Fibroblast of skin of left biceps (primary cell): Measurements from ENCODE around the gene GRAMD4.

Experiments used
- DNase-seq, 2 experiments: peaks; one replicate each; pipeline ENCODE4 v3.0.0-alpha.2; 2013; ENCODE audit warnings: low read depth in 2 of 2

Gene GRAMD4

DNA sequence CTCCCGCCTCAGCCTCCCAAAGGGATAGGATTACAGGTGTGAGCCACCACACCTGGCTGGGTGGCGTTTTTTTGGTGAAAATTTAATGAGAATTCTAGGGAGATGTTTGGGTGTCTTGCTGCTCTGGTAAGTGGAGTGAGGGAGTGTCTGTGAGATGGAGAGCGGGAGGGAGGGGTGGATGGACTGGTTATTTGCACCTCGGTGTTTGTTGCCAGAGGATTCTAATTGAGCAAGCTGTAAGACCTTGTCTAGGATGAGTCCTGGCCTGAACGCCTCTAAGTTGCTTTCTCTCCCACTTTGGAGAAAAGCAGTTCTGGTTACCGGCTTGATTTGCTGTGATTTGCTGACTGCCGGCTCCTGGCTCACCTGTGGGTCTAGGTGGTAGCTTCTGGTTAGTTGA is 22.0 kb upstream of the GRAMD4 start:
- DNase-seq = no peak

DNA sequence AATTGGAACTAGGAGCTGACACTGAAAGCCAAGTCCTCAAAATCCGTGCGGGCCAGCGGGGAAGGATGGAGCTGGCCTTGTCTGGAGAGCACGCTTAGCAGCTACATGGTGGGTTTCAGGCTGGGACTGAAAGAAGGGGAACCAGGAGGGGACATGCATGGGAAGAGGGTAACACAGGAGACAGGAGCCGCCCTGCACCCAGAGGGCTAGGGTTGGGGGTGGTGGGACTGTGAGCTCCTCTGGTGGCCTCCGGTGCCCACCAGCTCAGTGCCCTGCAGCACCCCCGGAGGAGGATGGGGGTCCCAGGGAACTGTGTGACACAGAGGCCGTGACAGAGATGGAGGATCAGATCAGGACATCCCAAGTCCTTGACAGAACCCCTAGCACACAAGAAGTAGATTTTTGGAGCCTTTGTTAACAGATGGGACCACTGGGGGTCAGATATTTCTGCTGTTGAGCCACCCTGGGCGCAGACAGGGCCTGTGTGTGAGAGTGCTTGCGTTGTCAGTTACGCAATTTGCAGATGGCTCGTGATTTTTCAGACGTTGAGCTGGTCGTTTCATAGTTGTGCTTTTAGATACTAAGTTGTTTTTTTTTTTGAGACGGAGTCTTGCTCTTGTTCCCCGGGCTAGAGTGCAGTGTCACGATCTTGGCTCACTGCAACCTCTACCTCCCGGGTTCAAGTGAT is 21.3 kb upstream of the GRAMD4 start:
- DNase-seq = no peak

DNA sequence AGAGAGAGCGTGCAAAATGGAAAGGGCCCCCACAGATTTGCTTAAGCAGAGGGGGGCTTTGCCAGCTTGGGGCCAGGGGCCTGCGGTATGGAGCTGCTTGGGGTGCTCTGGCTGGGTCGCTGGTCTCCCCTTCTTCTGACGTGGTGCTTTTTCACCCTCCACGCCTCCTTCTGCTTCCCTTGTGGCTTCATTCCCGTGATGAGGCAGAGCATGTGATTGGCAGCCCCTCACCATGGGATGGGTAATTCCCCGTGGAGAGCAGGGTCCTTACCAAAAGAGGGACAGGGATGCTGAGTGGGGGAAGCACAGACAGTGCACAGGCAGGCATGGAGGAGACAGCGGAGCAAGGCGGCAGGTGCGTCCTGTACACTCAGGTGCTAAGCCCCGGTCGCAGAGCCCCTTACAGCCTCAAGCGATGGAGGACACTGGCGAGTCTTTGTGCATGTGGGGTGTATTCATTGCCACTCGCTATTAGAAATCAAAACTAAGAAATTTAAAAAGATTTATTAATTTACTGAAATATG is 19.9 kb upstream of the GRAMD4 start:
- DNase-seq = no peak

DNA sequence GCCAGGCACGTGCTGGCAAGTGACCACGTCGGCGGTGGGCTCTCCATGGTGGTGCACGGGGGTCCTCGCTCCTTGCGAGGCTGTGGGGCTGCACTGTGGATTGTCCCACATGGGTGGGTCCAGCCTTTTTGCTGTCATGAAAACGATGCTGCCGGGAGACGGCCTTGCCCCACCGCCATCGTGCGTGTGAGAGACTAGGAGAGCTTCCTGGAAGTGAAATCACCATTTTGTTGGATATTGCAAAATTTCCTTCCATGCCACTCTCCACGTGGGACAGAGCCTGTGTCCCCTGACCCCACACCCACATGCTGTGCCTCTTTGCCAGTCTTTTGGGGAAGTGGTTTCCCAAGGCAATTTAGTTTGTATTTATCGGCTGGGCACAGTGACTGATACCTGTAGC is 18.2 kb upstream of the GRAMD4 start:
- DNase-seq = no peak

DNA sequence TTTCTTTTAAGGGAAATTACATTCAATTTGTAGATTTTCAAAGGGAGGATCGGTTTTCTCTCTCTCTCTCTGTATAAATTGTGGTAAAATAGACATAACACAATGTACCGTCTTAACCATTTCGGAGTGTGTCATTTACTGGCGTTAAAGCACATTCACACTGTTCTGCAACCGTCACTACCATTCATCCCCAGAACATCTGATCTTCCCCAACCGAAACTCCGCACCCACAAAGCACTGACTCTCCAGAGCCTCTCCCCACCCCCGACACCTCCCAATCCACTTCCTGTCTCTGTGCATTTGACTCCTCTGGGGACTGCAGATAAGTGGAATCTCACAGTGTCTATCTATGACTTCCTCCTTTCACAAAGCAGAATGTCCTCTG is 15.9 kb upstream of the GRAMD4 start:
- DNase-seq = no peak

- no peak for DNase-seq
Measured at GRCh38 chr22:46605117-46605516, 15.1 kb upstream of the GRAMD4 start.

DNA sequence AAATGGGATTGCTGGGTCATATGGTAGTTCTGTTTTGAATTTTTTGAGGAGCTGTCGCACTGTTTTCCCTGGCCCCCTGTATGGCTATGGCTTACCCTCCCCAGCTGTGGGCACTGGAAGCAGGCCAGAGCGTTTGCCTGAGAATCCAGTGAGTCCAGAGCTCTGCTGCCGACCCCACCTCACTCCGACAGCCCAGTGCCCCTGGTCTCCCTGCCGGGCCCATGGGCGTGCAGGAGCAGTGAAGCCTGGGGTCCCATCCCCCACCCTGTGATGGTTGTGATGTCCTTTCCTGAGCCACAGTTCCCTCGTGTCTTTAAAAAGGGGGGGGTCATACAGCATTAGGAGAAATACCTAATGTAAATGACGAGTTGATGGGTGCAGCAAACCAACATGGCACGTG is 13.3 kb upstream of the GRAMD4 start:
- DNase-seq = no peak

DNA sequence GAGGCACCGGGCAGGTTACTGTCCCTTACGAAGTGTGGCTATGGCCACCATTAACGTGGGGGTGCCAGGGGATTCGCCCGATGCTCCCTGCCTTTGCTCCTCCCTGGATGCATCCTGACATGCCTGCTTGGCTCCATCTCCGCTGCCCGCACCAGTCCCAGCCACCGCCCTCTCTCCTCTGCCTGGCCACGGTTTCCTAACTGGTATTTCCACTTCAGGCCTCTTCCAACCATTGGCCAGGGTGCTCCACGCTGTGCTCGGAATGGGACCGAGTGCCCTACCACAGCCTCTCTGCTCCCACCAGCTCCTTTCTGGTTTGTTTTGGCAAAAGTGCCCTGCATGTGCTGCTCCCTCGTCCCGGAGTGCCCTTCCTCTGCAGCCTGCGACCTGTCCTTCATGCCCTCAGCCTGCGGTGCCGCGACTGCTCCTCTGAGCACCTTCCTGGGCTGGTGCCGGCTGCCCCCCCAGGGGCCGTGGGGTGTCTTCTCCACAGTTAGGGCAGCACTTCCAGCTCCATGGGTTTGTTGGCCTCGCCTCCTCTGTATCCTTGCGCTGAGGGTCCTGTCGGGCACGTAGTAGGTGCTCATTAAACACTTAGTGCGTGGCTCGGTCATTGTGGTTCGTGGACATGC is 12.6 kb upstream of the GRAMD4 start:
- no peak for DNase-seq

DNA sequence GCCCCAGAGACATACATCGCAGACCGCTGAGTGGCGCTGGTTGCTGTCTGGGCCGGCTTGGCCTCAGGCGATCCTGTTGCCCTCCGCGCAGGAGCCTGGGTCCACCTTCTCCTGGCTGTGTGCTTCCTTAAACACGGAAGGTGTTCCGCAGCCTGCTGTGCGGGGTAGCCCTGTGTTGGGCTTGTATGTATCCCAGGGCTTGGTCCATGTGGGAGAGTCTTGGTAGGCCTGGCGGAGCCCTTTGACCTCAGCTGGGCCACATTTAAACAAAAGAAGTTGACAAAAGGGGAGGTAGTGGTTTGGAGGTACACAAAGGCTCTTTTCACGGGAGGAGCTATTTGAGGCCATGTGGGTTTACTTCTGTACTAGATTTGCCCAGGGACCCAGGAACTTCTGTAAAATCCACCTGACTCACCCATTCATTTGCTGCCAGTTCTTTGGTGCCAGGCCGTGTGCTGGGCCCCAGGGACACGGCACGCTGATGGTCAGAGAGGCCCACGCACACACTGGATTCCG is 11.0 kb upstream of the GRAMD4 start:
- DNase-seq = no peak

DNA sequence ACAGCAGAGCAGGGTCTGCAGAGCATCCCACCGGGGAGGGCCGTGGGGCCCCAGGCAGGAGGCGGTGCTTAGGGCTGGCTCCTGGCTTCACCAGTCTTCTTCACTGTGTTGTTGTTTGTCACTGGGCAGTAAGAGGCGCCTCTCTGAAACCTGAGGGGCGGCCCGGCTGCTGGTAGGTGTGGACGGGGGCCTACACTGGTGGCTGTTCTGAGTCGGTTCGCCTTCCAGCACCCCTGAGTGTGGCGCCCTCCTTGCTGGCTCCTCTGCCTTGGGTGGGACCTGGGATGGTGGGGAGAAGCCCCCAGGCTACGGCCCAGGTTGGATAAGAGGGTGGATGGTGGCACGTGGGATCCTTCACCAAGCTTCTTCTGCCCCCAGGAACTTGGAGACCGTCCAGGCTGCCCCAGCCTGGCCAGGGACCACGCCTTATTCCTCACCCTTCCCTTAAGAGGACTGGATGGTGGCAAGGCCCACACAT is 10.4 kb upstream of the GRAMD4 start:
- DNase-seq = no peak

DNA sequence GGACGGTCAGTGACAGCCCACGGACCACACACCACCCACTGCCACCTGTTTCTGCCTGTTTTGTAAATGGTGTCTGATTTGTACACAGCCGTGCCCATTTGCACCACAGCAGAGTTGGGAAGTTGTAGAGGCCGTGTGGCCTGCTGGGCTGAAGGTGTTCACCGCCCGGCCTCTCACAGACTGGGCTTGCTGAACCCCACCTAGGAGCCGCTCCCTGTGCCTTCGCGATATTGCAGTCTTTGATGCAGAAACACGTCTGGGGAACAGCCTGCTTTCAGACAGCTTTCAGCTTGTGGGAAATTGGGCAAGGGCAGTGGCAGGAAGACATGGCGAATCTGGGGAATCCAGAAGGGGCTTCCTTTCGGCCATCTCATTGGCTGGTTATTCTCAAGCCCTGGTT is 9.8 kb upstream of the GRAMD4 start:
- no peak for DNase-seq

DNA sequence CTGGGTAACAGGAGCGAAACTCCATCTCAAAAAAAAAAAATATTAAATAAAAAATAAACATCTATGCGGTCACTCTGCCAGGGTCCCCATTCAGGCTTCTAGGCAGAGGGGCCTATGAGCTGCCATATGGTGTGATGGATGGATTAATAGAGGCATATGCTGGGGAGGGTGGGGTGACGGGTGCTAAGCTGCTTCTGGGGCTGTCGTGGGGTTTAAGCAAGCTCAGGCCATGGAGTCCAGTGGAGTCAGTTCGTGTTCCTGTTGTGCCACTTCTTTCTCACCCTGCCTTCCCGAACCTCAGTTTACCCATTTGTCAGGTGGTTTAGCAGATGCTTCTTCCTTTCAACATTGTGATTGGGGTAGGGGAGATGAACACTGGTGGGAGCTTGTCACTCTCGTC is 9.0 kb upstream of the GRAMD4 start:
- DNase-seq = no peak

DNA sequence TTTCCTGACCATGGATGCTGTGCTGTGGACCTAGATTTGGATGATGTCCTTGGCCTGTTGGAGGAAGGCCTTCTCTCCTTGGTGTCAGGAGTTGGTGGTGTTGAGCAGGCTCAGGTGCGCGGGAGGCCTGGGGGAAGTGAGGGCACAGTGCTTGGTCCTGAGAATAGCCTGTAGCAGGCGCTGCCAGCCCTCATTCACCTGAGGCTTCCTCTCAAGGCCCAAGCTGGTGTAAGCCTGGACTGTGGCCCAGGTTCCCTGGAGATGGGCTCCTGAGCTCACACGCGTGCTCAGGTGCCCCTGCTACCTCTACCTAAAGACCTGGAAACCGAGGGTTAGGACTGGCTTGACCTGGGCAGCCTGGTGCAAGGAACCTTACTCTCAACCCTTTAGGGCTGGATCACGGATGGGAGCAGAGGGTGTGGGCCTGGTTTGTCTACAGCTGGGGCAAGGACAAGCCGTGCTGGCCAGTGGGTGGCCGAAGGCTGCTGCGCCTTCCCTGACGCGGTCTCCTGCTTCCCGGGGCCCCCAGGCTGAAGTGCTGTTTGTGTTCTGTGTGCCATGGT is 7.8 kb upstream of the GRAMD4 start:
- no peak for DNase-seq

DNA sequence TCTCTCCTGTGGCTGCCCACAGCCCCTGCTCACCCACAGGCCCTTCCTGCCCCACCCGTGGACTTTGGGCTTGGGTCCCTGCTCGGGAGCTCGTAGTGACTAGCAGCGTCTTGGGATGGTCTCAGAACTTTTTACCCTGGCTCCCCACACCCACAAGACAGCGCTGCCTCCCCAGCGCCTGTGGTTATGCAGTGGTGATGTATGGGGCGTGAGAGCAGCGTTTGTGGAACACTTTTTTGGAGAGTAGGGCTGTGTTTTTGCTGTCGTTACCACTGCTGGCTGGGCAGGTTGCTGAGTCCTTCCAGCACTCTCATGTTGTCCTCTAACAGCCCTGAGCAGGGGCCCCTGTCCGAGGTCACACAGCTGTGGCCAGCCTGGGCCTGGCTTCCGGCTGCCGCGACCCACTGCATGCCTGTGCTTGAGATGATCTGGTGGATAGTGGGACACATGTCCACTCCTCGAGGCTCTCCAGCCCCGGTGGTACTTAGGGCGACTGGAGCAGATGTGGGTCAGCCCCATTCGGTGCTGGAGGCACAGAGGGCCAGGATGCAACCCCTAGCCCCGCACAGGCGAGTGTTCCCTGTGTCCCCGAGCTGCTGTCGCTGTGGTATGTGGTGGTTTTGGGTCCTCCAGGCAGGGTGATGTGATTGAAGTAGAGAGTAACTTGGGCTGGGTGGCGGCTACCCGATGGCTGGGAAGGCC is 7.1 kb upstream of the GRAMD4 start:
- no peak for DNase-seq

GRCh38 chr22:46613606-46614021 is 6.6 kb upstream of the GRAMD4 start:
- DNase-seq = no peak

- DNase-seq = no peak
Measured at GRCh38 chr22:46614025-46614931, 5.9 kb upstream of the GRAMD4 start.

DNA sequence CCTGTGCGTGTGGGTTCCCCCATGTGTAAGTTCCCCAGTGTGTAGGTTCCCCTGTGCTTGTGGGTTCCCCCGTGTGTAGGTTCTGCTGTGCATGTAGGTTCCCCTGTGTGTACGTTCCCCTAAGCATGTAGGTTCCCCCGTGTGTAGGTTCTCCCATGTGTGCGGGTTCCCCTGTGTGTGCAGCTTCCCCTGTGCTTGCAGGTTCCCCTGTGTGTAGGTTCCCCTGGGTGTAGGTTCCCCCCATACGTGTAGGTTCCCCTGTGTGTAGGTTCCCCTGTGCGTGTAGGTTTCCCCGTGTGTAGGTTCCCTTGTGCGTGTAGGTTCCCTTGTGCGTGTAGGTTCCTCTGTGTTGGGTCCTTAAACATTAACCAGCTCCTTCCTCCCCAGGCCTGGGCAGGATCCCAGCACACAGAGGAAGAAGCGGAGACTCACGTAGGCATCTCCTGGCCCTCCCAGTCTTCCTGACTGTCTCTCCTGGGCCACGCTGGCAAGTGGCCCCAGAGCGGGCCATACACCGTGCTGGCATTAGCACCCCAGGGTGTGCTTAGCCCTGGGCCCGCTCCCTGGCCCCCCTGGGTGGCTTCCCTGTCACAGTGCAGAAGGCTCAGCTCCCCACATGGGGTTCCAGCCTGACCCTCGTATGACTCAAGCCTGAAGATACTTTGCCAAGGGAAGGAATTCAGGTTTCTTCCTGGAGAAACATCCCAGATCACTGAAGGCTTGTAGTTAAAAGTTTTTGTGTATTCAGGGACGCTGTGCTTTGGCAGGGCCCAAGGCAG is 2.8 kb upstream of the GRAMD4 start:
- DNase-seq = no peak

GRCh38 chr22:46617986-46618647 is 2.1 kb upstream of the GRAMD4 start:
- no peak for DNase-seq

GRCh38 chr22:46618667-46619066 is 1.5 kb upstream of the GRAMD4 start:
- DNase-seq = no peak
